BLaER1 treated with 17β-estradiol and CSF1 and Interleukin-3, amounts not matched to agents 10 nM and 100 nM (cell line): ENCODE measurements around the gene SARNP.
A peak's percentile ranks its signal among the peaks of the same experiment; 100 is the strongest.

ENCODE experiments used
- H3K27ac ChIP-seq, 11 experiments: shearing (Covaris generic); formaldehyde crosslinking; 2 replicates each; pipeline ENCODE4 v1.8.1; 2022
- H3K27me3 ChIP-seq, 11 experiments: shearing (Covaris generic); formaldehyde crosslinking; 2 replicates each; pipeline ENCODE4 v1.8.1; 2022
- H3K36me3 ChIP-seq, 11 experiments: shearing (Covaris generic); formaldehyde crosslinking; 2 replicates each; pipeline ENCODE4 v1.8.1; 2022
- H3K4me1 ChIP-seq, 10 experiments: shearing (Covaris generic); formaldehyde crosslinking; 2 replicates each; pipeline ENCODE4 v1.8.1; 2022
- H3K4me2 ChIP-seq, 11 experiments: shearing (Covaris generic); formaldehyde crosslinking; 2 replicates each; pipeline ENCODE4 v1.8.1; 2022
- H3K4me3 ChIP-seq, 10 experiments: shearing (Covaris generic); formaldehyde crosslinking; 2 replicates each; pipeline ENCODE4 v1.8.1; 2022
- H3K9ac ChIP-seq, 11 experiments: shearing (Covaris generic); formaldehyde crosslinking; 2 replicates each; pipeline ENCODE4 v1.8.1; 2022
- H3K9me3 ChIP-seq, 11 experiments: shearing (Covaris generic); formaldehyde crosslinking; replicated peaks in 1 of 11; 2 replicates each; pipeline ENCODE4 v1.8.1; 2022
- H4K20me1 ChIP-seq, 11 experiments: shearing (Covaris generic); formaldehyde crosslinking; 2 replicates each; pipeline ENCODE4 v1.8.1; 2022
- Cebpa-rat ChIP-seq, 11 experiments: shearing (Covaris generic); IDR thresholded peaks; 2 replicates each; pipeline ENCODE4 v1.8.1; 2022

SARNP gene

GRCh38 chr12:55713721-55714120, 103.8 kb downstream of the SARNP start:
- no peak overlapping the region for H3K4me3 ChIP-seq
- no peak overlapping the region for H3K9ac ChIP-seq
- H3K4me2 ChIP-seq = no peak overlapping the region
- H3K9me3 ChIP-seq = no peaks in the 10 kb centered on the region
- H4K20me1 ChIP-seq = peaks cover 0 to 27% (median 0%) of the 10 kb centered on the region in 11 experiments; a peak in 4 of 22 replicates
- H3K27me3 ChIP-seq = peaks cover 0 to 33% (median 0%) of the 10 kb centered on the region in 11 experiments; a peak in 9 of 22 replicates
- no peak overlapping the region for H3K27ac ChIP-seq
- no peak for TF ChIP-seq Cebpa-rat (IDR thresholded peaks at IDR 0.05)
- peaks cover 39 to 47% (median 44%) of the 10 kb centered on the region in 10 experiments for H3K4me1 ChIP-seq
- peaks cover 0 to 3% (median under 1%) of the 10 kb centered on the region in 11 experiments; a peak in 7 of 22 replicates for H3K36me3 ChIP-seq

GRCh38 chr12:55712700-55713415, 104.7 kb downstream of the SARNP start:
- Histone ChIP-seq H3K27ac (no peak overlapping the region), H3K27me3 (peaks cover 0 to 33% (median 0%) of the 10 kb centered on the region in 11 experiments; a peak in 9 of 22 replicates), H3K36me3 (no peaks in the 10 kb centered on the region), H3K4me1 (peaks cover 35 to 45% (median 44%) of the 10 kb centered on the region in 10 experiments), H3K4me2 (no peak overlapping the region), H3K4me3 (no peak overlapping the region), H4K20me1 (peaks cover 0 to 20% (median 0%) of the 10 kb centered on the region in 11 experiments; a peak in 4 of 22 replicates), H3K9me3 (no peaks in the 10 kb centered on the region), H3K9ac (no peak overlapping the region)
- TF ChIP-seq Cebpa-rat (IDR thresholded peaks at IDR 0.05) = no peak

GRCh38 chr12:55711786-55712553, 105.6 kb downstream of the SARNP start:
- Histone ChIP-seq H3K4me1 (peaks cover 32 to 43% (median 41%) of the 10 kb centered on the region in 10 experiments), H4K20me1 (peaks cover 0 to 12% (median 0%) of the 10 kb centered on the region in 11 experiments; a peak in 4 of 22 replicates), H3K4me2 (no peak overlapping the region), H3K4me3 (no peak overlapping the region), H3K36me3 (no peaks in the 10 kb centered on the region), H3K27ac (no peak overlapping the region), H3K9ac (no peak overlapping the region), H3K9me3 (no peaks in the 10 kb centered on the region), H3K27me3 (peaks cover 5 to 39% (median 6%) of the 10 kb centered on the region in 11 experiments)
- TF ChIP-seq Cebpa-rat (IDR thresholded peaks at IDR 0.05) = no peak

- H4K20me1 ChIP-seq = peaks cover 0 to 8% (median 0%) of the 10 kb centered on the region in 11 experiments; a peak in 2 of 22 replicates
- H3K9ac ChIP-seq = no peak overlapping the region
- peak overlapping the region in 6 of 10 experiments; percentile 14 to 69 (median 54); a peak in 6 of 20 replicates for H3K4me3 ChIP-seq
- peaks cover 13 to 51% (median 14%) of the 10 kb centered on the region in 11 experiments for H3K27me3 ChIP-seq
- TF ChIP-seq Cebpa-rat (IDR thresholded peaks at IDR 0.05) = no peak
- no peaks in the 10 kb centered on the region for H3K9me3 ChIP-seq
- peak overlapping the region; percentile 79 to 98 (median 95) for H3K4me2 ChIP-seq
- H3K4me1 ChIP-seq = peaks cover 23 to 45% (median 40%) of the 10 kb centered on the region in 10 experiments
- H3K27ac ChIP-seq = no peak overlapping the region
- no peaks in the 10 kb centered on the region for H3K36me3 ChIP-seq
Observed at GRCh38 chr12:55708695-55709233, 108.8 kb downstream of the SARNP start.

GRCh38 chr12:55707841-55708694, 109.5 kb downstream of the SARNP start, which contains the start of gene ITGA7:
Gene ITGA7, minus strand, starts transcription at chr12:55707904. Its CDS starts 222 bp downstream, at chr12:55707682.
- H4K20me1 ChIP-seq = peaks cover 0 to 8% (median 0%) of the 10 kb centered on the region in 11 experiments; a peak in 2 of 22 replicates
- peak within 1 kb of the TSS; percentile 79 to 98 (median 95) for H3K4me2 ChIP-seq
- H3K27ac ChIP-seq = 0 out of 22 replicates have a peak within 1 kb of the TSS, but pooled peaks of 1 of the 11 experiments have one; percentile 18
- no peaks in the 10 kb centered on the region for H3K36me3 ChIP-seq
- H3K27me3 ChIP-seq = peaks cover 13 to 51% (median 14%) of the 10 kb centered on the region in 11 experiments
- TF ChIP-seq Cebpa-rat (IDR thresholded peaks at IDR 0.05) = no peak
- H3K9me3 ChIP-seq = no peaks in the 10 kb centered on the region
- peak within 1 kb of the TSS; percentile 38 to 69 (median 56) for H3K4me3 ChIP-seq
- peak within 1 kb of the TSS in 9 of 11 experiments; percentile 17 to 70 (median 53); a peak in 14 of 22 replicates for H3K9ac ChIP-seq
- peaks cover 23 to 45% (median 40%) of the 10 kb centered on the region in 10 experiments for H3K4me1 ChIP-seq
